Measurements from ENCODE around the gene RNF14.

Gene RNF14

DNA sequence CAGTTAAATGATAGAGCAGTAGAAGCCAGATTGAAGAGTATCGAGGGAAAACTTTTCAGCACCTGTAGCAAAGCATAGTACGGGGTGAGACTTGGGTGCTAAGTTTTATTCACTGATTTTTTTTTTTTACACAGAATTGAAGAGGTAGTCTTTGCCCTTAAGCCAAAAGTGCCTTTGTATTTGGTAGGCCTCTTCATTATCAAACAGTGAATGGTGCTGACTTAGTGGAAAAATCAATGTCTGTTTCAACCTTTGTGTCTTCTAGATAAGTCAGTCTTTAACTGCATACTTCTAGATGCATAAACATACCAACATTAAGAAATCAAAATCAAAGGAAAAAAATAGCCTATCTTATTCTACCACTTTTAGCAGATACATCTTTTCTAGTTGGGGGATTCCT lies 13.7 kb downstream of the RNF14 start:
- no peak for DNase-seq (ENCODE audit: low spot score)

DNA sequence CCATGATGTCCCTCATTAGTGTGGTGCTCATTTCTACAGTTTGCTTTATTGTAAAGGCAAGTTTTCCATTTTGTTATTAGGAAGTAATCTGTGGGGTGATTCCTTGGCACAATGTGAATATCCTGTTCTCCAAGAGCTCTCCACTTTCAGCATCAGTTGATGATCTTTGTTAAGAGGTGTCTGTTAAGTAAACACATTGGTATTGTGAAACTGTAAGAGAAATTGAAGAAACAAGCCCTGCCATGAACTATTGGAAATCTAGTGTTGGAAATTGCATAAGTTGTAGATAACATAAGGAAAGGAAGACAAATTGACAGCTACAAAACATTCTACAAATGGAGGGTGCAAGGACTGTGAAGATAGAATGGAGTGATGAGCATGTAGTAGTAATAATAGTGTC lies 17.2 kb downstream of the RNF14 start:
- no peak for DNase-seq (ENCODE audit: low spot score)

DNA sequence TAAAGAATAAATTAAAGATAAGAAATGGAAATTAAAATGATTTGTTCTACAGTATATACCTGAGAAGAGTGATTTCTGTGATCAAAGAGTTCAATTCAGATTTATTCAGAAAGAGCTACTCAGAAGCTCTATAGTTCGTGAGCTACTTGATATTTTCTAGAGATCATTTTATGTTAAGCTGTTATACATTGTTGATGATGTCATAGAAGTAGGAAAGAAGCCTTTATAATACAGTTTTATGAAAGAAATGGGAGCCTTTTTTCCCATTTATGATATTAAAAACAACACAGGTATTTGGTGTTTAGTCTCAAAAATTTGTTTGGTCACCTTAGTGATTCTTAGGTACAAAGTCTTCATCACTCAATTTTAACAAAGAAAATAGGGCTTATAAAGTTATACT lies 20.8 kb downstream of the RNF14 start:
- no peak for DNase-seq (ENCODE audit: low spot score)

DNA sequence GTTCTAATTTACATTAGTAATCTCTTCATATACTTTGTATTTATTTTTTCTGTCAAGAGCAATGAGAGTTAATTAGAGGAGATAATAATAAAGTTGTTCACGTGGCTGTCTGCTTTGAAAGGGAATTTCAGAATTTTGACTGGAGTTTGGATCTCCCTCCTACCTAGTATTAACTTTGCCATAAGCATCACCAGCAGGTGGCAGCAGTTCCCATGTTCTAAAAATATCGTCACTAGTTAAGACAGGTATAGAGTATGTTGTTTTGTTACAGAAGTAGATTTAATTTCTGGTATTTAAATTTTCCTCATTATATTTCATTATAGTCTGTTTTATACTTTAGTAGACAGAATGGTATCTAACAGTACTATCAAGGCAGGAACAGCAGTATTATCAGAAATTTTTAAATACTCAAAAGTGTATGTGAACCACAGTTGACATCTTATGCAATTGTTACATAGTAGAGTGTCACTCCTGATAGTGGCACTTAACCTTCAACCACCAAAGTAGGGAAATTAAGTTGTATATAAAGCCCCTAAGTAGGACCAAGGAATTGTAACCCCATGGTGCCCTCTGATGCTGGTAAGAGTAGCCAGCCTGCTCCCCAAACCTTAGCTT lies 23.6 kb downstream of the RNF14 start:
- peak; percentile 59 for DNase-seq (ENCODE audit: low spot score)

- DNase-seq (ENCODE audit: low spot score) = no peak
Observed at GRCh38 chr5:141994511-141995136, 25.7 kb downstream of the RNF14 start.

DNA sequence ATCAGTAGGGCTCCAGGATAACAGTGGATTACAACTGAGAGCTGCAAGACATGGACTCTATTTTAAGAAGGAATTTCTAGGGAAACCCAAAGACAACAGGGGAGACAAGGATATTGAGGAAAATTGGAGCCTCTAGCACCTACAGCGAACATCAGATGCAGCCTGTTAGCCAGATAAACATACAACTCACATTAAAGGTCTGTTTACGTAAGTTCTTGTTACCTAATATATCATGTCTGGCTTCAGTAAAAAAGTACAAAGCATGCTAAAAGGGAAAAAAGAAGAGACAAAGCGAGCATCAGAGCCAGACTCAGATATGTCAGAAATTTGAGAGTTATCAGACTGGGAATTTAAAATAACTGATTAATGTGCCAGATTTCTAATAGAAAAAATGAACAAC lies 26.8 kb downstream of the RNF14 start:
- no peak for DNase-seq (ENCODE audit: low spot score)

GRCh38 chr5:141997358-141997960 lies 28.6 kb downstream of the RNF14 start:
- DNase-seq (ENCODE audit: low spot score) = no peak

DNA sequence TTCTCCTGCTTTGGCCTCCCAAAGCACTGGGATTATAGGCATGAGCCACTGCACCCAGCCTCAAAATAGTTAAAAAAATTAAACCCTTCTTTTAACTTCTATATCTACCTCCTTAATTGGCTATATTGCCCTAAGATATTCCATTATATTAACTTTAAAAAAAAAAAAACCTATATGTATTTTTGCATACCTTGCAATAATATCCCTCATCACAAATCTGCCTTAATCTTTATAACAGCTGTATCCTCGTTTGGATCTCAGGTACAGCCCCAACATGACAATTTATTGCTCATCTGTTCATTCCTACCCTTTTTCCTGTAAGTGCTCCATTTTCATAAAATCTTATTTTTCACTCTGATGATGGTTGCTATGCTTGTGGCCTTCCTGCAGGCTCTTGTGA lies 31.3 kb downstream of the RNF14 start:
- DNase-seq (ENCODE audit: low spot score) = no peak

DNA sequence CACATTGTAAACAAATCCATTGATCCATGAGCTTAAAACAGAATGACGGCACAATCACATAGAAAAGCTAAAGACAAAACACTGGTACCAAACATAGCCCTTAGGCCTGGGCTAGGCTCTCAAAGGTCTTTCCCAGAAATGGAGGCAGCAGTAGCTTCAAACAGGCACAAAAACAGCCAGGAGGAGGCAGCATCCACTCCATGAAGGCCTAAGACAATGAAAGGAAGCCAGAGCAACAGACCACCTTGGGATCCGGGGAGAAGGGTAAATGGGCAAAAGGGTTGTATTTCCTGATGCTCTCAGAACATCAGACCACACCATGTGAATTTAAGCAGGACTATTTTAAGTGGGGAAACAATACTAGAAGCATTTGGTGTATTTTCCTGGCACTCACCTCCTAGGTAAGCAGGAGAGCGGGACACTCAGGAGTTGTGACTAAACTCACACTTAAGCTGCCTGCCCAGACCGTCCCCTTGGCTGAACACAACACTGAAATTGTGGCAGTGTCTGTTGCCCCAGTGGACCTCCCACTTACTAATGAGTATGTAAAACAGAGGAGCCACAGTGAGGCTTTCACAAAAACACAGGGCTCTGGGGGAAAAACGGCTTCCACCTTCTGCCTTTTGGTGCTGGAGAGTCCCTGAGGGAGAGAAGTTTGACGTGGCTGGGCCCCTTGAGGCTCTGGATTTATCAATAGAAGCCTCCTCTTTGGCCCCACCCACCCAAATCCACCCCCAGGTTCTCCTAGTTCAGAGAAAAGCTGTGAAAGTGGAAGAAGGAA lies 32.0 kb downstream of the RNF14 start:
- no peak for DNase-seq (ENCODE audit: low spot score)

DNA sequence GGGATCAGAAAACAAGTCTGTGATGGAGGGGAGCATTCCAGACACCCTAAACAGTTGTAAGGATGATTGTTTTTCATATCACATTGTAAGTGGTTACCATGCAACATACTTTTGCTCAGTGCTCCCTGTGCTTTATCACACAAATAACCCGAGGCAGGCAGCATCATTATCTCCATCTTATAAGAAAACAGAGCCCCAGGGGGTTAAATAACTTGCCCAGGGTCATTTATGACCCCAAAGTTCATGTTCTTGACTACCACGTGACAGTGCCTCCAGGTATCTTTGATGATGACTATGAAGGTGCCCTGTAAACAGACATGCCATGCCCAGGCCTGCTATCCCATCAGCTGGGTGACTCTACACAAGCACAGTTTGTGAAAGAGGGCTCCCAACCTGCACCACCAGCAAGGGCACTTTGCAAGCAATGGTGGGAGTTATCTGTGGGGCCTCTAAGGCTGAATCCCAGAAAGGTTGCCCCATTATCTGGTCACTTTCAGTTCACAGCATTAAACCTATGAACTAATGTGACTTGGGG lies 34.4 kb downstream of the RNF14 start:
- DNase-seq (ENCODE audit: low spot score) = no peak

DNA sequence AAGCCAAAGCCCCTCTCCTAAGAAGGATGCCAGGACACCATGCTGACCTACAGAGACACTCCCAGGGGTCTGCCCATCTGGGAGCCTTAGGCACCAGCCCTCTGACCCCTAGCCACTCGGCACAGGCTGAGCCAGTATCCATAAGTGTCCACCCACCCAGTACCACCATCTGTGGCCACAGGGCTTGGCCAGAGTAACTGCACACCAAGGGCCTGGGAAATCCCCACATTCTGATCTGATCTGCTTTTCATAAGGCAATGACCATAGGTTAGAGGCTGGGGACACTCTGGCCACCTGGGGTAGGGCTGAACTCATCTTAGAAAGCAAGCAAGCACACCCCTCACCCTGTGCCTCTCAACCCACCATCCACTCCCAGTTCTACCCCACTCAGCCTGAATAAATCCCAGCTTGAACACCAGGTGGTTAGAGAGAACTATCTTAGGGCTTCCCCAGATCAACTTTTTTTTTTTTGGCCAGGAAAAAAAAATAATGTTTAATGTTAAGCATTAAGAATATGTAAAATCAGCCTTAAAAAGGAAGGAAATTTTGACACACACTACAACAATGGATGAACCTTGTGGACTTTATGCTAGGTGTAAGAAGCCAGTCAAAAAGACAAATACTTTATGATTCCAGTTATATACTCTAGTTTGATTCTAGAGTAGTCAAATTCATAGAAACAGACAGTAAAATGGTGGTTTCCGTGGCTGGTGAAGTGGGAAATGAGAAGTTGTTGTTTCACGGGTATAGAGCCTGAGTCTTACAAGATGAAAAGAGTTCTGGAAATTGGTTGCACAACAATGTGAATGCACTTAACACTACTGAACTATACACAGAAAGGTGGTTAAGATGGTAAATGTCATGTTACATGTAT lies 37.7 kb downstream of the RNF14 start:
- no peak for DNase-seq (ENCODE audit: low spot score)

GRCh38 chr5:142007237-142007544 lies 38.3 kb downstream of the RNF14 start:
- DNase-seq (ENCODE audit: low spot score) = no peak

DNA sequence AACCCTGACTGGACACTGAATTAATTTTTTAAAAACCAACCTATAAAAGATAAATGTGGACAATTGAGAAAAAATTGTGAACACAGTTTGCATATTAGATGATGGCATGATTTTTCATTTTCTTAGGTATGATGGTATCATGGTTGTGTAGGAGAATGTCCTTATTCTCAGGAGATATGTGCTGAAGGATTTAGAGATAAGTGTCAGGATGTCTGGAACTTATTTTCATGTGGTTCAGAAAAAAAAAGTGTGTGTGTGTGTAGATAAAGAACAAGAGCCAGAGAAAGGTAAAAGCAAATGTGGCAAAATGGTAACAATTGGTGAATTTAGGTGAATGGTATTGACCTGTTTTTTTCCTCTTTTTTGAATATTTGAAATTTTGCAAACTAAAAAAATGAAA lies 39.9 kb downstream of the RNF14 start:
- DNase-seq (ENCODE audit: low spot score) = no peak

DNA sequence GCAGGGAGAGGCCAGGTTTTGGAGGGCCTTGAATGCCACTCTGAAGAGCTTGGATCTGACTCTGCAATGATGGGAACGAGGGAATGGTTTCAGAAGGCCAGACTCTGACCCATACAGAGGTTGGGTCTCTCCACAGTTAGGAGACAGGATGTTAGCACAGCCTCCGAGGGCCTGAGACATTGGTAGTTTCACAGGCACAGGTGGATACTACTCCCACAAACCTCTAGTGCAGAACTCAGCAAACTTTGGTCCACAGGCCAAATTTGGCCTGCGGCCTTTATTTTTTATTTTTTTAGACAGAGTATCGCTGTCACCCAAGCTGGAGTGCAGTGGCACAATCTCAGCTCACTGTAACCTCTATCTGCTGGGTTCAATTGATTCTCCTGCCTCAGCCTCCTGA lies 41.0 kb downstream of the RNF14 start:
- no peak for DNase-seq (ENCODE audit: low spot score)

DNA sequence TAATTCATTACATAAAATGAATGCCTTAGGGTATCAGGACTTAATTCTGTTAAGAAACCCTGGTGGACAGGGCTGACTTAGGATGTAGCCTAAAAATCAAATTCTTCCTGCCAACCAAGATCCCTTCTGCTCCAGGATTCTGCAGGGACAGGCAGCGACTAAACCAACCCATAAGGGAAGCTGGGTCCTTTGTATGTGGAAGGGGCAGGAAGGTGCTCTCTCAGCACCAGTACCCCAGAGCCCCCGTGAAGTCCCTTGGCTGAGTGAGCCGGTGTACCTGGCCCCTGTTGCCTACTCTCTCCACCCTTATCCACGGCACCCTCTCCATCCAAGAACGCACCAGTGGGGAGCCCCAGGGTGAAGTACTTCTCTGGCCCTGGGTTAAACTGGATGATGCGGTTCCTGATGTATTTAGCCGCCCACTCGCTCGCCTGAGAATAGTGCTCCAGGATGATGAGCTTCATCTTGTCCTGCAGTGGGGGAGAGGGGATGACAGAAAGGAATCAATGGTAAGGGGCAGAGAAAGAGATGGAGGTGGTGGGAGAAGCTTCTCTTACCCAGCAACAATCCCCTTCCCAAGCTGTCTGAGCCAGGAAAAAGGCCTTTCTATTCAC lies 42.8 kb downstream of the RNF14 start:
- no peak for DNase-seq (ENCODE audit: low spot score)

- peak; percentile 47 for DNase-seq (ENCODE audit: low spot score)
Observed at GRCh38 chr5:142012186-142012785, 43.4 kb downstream of the RNF14 start.

GRCh38 chr5:142012792-142013388 lies 44.0 kb downstream of the RNF14 start, which contains the start of gene GNPDA1:
Gene GNPDA1 (minus strand): TSS chr5:142013027. CDS start chr5:142012035, 992 bp downstream.
- peak; percentile 86 for DNase-seq (ENCODE audit: low spot score)

DNA sequence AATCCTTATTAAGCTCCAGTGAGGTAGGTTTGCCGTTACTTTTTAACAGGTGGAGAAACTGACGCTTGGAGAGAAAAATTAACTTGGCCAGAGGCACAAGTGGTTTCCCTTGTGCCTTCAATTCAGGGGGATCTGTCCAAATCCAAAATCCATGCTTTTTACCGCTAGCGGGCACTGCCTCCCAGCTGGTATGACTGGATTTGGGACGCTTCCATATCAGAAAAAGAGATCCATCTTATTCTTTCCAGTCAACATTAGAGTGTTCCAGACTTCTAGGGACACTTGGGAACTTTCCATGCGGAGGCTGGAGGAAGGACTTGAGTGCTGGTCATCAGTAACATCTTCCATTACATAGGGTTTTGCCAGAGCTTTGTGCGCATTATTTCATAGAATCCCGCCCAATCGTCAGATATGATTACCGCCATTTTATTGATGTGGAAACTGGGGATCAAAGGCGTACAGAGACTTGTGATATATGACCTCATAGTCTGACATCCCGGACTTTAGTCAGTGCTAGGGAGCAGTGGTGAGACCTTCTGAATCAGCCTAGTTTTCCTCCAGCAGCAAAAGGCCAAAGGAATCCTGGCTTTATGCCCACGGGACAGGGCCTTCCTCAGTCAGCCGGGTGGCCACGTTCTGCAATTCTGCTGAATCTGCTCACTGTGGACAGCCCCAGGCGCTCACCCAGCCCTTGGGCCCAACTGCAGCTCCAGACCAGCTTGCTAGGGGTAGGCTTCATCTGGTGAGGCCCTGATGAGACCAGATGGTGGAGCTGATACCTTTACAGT lies 45.0 kb downstream of the RNF14 start:
- peak; percentile 39 for DNase-seq (ENCODE audit: low spot score)

DNA sequence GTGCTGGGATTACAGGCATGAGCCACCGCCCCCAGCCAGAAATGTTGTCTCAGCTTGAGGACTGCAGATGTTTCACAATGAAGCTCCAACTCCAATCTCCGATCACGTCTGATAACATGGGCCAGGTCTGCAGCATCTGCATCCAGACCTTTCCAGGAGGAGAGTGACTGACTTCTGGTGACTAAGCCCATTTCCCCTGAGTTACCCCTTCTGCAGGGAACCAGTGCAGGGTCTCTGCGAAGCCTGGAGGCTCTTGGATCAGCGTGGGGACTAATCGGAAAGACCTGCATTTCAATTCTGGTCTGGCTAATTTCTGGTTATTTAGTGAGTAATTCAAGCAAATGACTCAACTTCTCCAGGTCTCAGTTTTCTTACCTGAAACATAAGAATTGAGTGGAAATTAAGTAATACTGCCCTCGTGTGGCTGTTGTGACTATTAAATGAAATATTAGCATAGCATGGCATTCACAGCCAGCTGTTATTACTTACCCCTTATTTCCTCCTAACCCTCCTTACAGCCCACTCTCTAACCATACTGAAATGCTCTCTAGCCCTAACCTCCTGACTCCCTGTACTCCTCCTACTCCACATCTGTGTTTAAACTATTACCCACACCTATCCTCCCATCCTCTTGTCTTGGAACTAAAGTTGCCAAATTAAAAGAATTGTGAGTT lies 46.1 kb downstream of the RNF14 start:
- peak; percentile 73 for DNase-seq (ENCODE audit: low spot score)
